OCI-LY3 (cell line): ENCODE measurements around the gene OR13C8.

Experiments
- H2AFZ ChIP-seq: fragments of 200-600, 300-600 bp; shearing (Covaris generic); 2 replicates; pipeline ENCODE4 v1.6.0; 2014; ENCODE audit warnings: antibody characterized with exemption, low read depth, low read length
- H3K27ac ChIP-seq: fragments of 200-600, 300-600 bp; sonication (generic); 2 replicates; pipeline ENCODE4 v1.5.1; 2014; ENCODE audit warnings: mild to moderate bottlenecking, low read length, moderate library complexity, mixed read lengths
- H3K27me3 ChIP-seq: fragments of 200-600, 300-600 bp; sonication (generic); 2 replicates; pipeline ENCODE4 v1.6.1; 2014; ENCODE audit warnings: low read depth, low read length, mixed read lengths
- H3K36me3 ChIP-seq: fragments of 200-600, 300-600 bp; sonication (generic); replicated peaks from 2 replicates; pipeline ENCODE3; 2014; ENCODE audit warnings: low read depth, low read length, mixed read lengths
- H3K4me1 ChIP-seq: fragments of 300-600, 200-600 bp; sonication (generic); 2 replicates; pipeline ENCODE4 v1.6.1; 2014; ENCODE audit warnings: low read length, mixed read lengths
- H3K4me2 ChIP-seq: fragments of 200-600, 300-600 bp; sonication (generic); 2 replicates; pipeline ENCODE4 v1.6.1; 2014; ENCODE audit warnings: low read length, mixed read lengths
- H3K4me3 ChIP-seq: fragments of 300-600, 200-600 bp; sonication (generic); 2 replicates; pipeline ENCODE4 v1.5.1; 2014; ENCODE audit warnings: antibody characterized with exemption, mild to moderate bottlenecking, low read length, moderate library complexity
- H3K79me2 ChIP-seq: fragments of 300-600, 200-600 bp; shearing (Covaris generic); 2 replicates; pipeline ENCODE4 v1.6.1; 2014; ENCODE audit warnings: mild to moderate bottlenecking, low read length, mixed read lengths
- H3K9ac ChIP-seq: fragments of 300-600, 200-600 bp; shearing (Covaris generic); 2 replicates; pipeline ENCODE4 v1.6.0; 2014; ENCODE audit warnings: mild to moderate bottlenecking, low read length, moderate library complexity
- H3K9me3 ChIP-seq: fragments of 200-600, 300-600 bp; shearing (Covaris generic); 2 replicates; pipeline ENCODE4 v1.6.1; 2014; ENCODE audit warnings: low read length, mixed read lengths; ENCODE audit not compliant: insufficient read depth
- H4K20me1 ChIP-seq: fragments of 200-600, 300-600 bp; sonication (generic); 2 replicates; pipeline ENCODE4 v1.6.1; 2016; ENCODE audit warnings: low read length, mixed read lengths; ENCODE audit not compliant: insufficient read depth
- CTCF ChIP-seq: fragments of 200-600, 300-600 bp; sonication (generic); IDR thresholded peaks from 2 replicates; pipeline ENCODE4 v1.5.1; 2014; ENCODE audit warnings: antibody characterized with exemption, low read length, low read depth
- EZH2phosphoT487 ChIP-seq: fragments of 200-600 bp; shearing (Covaris generic); IDR thresholded peaks from 2 replicates; pipeline ENCODE4 v1.6.1; 2018; ENCODE audit warnings: antibody characterized with exemption, mixed run types, low read depth

The OR13C8 gene

GRCh38 chr9:104617418-104617817 lies 48.5 kb downstream of the OR13C8 start:
- no peaks in the 10 kb centered on the region for H3K79me2 ChIP-seq
- no peak overlapping the region for H2AFZ ChIP-seq
- no peak overlapping the region for H3K27ac ChIP-seq
- H3K4me3 ChIP-seq = no peak overlapping the region
- no peaks in the 10 kb centered on the region for H3K27me3 ChIP-seq
- no peak overlapping the region for H3K9ac ChIP-seq
- TF ChIP-seq EZH2phosphoT487 (no peak), CTCF (no peak)
- H3K36me3 ChIP-seq = no peaks in the 10 kb centered on the region
- no peak overlapping the region for H3K4me2 ChIP-seq
- H3K4me1 ChIP-seq = no peaks in the 10 kb centered on the region
- no peaks in the 10 kb centered on the region for H3K9me3 ChIP-seq
- H4K20me1 ChIP-seq = no peaks in the 10 kb centered on the region

- H3K36me3 ChIP-seq = no peaks in the 10 kb centered on the region
- no peak within 1 kb of the TSS for H3K4me3 ChIP-seq
- no peak within 1 kb of the TSS for H3K9ac ChIP-seq
- H3K4me2 ChIP-seq = no peak within 1 kb of the TSS
- H4K20me1 ChIP-seq = no peaks in the 10 kb centered on the region
- no peaks in the 10 kb centered on the region for H3K27me3 ChIP-seq
- H3K9me3 ChIP-seq = no peaks in the 10 kb centered on the region
- TF ChIP-seq CTCF (no peak), EZH2phosphoT487 (no peak)
- H3K27ac ChIP-seq = no peak within 1 kb of the TSS
- H3K4me1 ChIP-seq = no peaks in the 10 kb centered on the region
- H2AFZ ChIP-seq = no peak within 1 kb of the TSS
- no peaks in the 10 kb centered on the region for H3K79me2 ChIP-seq
These were observed 49.1 kb downstream of the OR13C8 start, which contains the start of gene OR13C9 for GRCh38 chr9:104618104-104618503. TSS of gene OR13C9 (minus strand) at chr9:104618204. CDS start at chr9:104618204, 0 bp downstream.
